ENCODE data around the gene NLRC4. TPM values are rescaled to one million over a fixed set of nuclear protein-coding genes. Genes with fewer than 3 reads are reported as not detected.

The NLRC4 gene
- total and polyA plus RNA-seq, 2 donors (not counting 3 experiments of a cell fraction or from before 2014, with no cell fraction given): not detected

DNA sequence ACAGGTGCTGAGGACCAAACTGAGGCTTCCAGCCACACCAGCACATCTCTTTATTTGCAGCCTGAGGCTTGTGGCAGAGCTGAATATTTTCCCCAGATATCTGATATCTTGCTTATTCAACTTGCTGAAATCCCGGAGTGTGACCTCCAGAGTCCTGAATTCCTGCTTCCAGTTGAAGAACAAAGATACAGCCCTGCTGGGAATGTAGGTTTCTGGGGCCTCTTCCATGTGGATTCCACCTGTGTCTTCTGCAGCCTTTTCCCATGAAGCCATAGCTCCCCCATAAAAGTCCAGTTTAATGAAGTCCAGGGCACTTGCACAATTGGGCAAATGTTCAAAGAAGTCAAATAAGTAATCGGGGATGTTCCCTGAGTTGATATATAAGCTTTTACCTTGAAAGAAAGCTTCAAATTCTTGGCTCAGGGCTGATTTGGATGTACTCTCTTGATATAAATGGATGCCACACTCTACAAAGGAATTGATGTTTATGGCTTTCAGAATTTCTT is 14.9 kb downstream of the NLRC4 start:
- H3K9me3 ChIP-seq (replicated peaks; ENCODE audit: control insufficient read depth, insufficient read depth, low read length): no peaks in the 10 kb centered on the region
- no peaks in the 10 kb centered on the region for H3K4me1 ChIP-seq (ENCODE audit: control insufficient read depth, extremely low read depth, insufficient read depth, low read length)
- H3K79me2 ChIP-seq (ENCODE audit: control insufficient read depth, insufficient read depth, low read length): no peaks in the 10 kb centered on the region
- POLR2A ChIA-PET: no interaction called here
- no TSS peak for BruUV-seq (replicated peaks)
- H3K9me1 ChIP-seq (replicated peaks; ENCODE audit: control insufficient read depth, extremely low read depth, insufficient read depth, low read length): no peaks in the 10 kb centered on the region
- CTCF ChIA-PET: no interaction called here
- H4K20me1 ChIP-seq (replicated peaks; ENCODE audit: control insufficient read depth, extremely low read depth, insufficient read depth, low read length): no peaks in the 10 kb centered on the region
- no peak overlapping the region for H3K4me3 ChIP-seq (replicated peaks in 1 of 3; ENCODE audit: insufficient read depth in 1 of 3, low read depth in 1 of 3, low read length in 3 of 3)
- no peaks in the 10 kb centered on the region for H3K36me3 ChIP-seq (ENCODE audit: control insufficient read depth in 2 of 2, extremely low read depth in 1 of 2, insufficient read depth in 2 of 2, low read length in 2 of 2)
- TF ChIP-seq FOS (IDR thresholded peaks at IDR 0.05; ENCODE audit: borderline replicate concordance, insufficient read depth, low read length) (no peak), CTCF (IDR thresholded peaks at IDR 0.05; ENCODE audit: extremely low read depth in 1 of 2, insufficient read depth in 1 of 2, low read depth in 1 of 2, low read length in 2 of 2) (no peak), POLR2AphosphoS5 (IDR thresholded peaks at IDR 0.05; ENCODE audit: insufficient read depth, low read depth, low read length) (no peak), POLR2A (IDR thresholded peaks at IDR 0.05; ENCODE audit: low read depth, low read length) (no peak), EZH2 (IDR thresholded peaks at IDR 0.05; ENCODE audit: borderline replicate concordance, low read depth, low read length, severe bottlenecking) (no peak), MYC (IDR thresholded peaks at IDR 0.05; ENCODE audit: low read depth, low read length) (no peak), JUN (IDR thresholded peaks at IDR 0.05; ENCODE audit: borderline replicate concordance, insufficient read depth, insufficient read length, low read depth) (no peak), GATA2 (IDR thresholded peaks at IDR 0.05; ENCODE audit: insufficient read depth, insufficient read length, low read depth, low read length) (no peak), MAX (IDR thresholded peaks at IDR 0.05; ENCODE audit: insufficient read depth, insufficient read length) (no peak)
- intact Hi-C loops (cut with micrococcal nuclease) (no loop called here), dilution Hi-C loops (cut with MboI; ENCODE audit: extremely low pct_ligation_motif_present, low sequenced_read_pairs) (no loop called here)
- H3K27me3 ChIP-seq (ENCODE audit: control insufficient read depth in 2 of 2, insufficient read depth in 2 of 2, low read length in 2 of 2): no peaks in the 10 kb centered on the region
- FAIRE-seq (peak; percentile 4), DNase-seq (ENCODE audit: low read depth, low spot score) (no peak)
- no peak overlapping the region for H3K27ac ChIP-seq (ENCODE audit: insufficient read depth, low read depth, low read length)
- no peak overlapping the region for H3K4me2 ChIP-seq (ENCODE audit: insufficient read depth, low read length)
- no peak overlapping the region for H2AFZ ChIP-seq (ENCODE audit: low read depth, low read length)
- H3K9ac ChIP-seq (replicated peaks; ENCODE audit: extremely low read depth, insufficient read depth, low read length): no peak overlapping the region
